H1 (cell line): ENCODE measurements around the gene FGGY. TPM values are rescaled to one million over a fixed set of nuclear protein-coding genes. Genes with fewer than 3 reads are reported as not detected.

Source experiments
- GABPA ChIP-seq: IDR thresholded peaks from 2 replicates; pipeline ENCODE4 v1.6.1; 2011; ENCODE audit warnings: mild to moderate bottlenecking, low read length, moderate library complexity, borderline replicate concordance; ENCODE audit not compliant: insufficient read depth
- JUN ChIP-seq: IDR thresholded peaks from 2 replicates; pipeline ENCODE4 v1.6.1; 2011; ENCODE audit warnings: low read depth, mild to moderate bottlenecking, improper control_type of control experiment, low read length
- TAF7 ChIP-seq: optimal IDR thresholded peaks from 2 replicates; pipeline ENCODE3; 2011; ENCODE audit warnings: low read depth, mild to moderate bottlenecking, inconsistent platforms, low read length, moderate library complexity, borderline replicate concordance
- polyA plus RNA-seq, 7 experiments: library from polyadenylated mRNA; depleted of rRNA in 3 of 7; stranded (reverse) in 5 of 7; unstranded in 2 of 7; fragments of >200 nt in 5 of 7; fragments of 200-250 nt in 2 of 7; gene quantifications; 1 replicate in 5 of 7; 2 replicates in 1 of 7; 4 replicates in 1 of 7; pipeline versions ENCODE4 v1.2.1 to v1.2.3, GENCODE V29; 2011 to 2013; ENCODE audit warnings: missing spikeins in 2 of 7, mixed read lengths in 2 of 7
- total RNA-seq: library from RNA; stranded (reverse); fragmentation: NEBNext Ultra II Directional; extraction: Animal tissue kit (Norgen Biotek cat#: 25700); gene quantifications from 2 replicates; pipeline ENCODE4 v1.2.1, GENCODE V29; 2021
- TF ChIP-seq, protein P1 (sequence below), 3 experiments: IDR thresholded peaks; 1 replicate in 2 of 3; 2 replicates in 1 of 3; pipeline versions ENCODE4 v1.5.1 to v1.6.1; 2011; ENCODE audit warnings: low read length in 3 of 3, mild to moderate bottlenecking in 3 of 3, inconsistent platforms in 2 of 3, low read depth in 1 of 3, moderate library complexity in 1 of 3; ENCODE audit not compliant: insufficient read depth in 1 of 3; ENCODE audit errors: control extremely low read depth in 1 of 3
- TF ChIP-seq, protein P2 (sequence below): IDR thresholded peaks from 2 replicates; pipeline ENCODE4 v1.6.1; 2012; ENCODE audit warnings: inconsistent platforms

The FGGY gene
- total and polyA plus RNA-seq, 2 of the 8 experiments (the other 6 are each of a cell fraction or from before 2014, with no cell fraction given): 10.3 to 12.5 TPM

DNA sequence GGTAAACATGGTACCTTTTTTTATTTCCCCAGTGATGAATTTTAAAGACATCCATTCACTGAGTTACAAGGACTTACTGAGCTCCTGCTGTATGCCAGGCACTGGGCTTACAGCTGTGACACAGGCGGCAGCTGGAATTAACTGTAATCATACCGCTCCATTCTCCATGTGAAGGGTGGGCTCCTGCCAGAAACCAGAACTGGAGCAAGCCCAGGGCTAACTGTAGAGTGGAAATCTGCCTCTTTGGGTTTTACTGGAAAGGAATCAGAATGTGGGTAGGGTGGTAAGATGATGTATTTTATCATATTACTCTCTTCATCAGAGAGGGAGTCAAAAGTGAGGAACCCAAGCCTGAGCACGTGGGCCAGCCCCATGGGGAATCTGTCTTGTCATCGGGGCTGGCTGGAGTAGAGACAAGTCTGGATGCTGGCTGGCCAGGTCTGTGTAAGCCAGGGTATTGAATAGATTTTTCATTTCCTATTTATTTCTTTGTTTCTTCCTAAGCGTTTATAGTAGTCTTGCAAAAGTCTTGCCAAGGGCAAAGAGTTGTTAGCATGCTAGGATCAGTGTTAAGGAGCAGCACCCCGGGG is 21.5 kb downstream of the FGGY start (continued):
- TF ChIP-seq, protein P1, sequence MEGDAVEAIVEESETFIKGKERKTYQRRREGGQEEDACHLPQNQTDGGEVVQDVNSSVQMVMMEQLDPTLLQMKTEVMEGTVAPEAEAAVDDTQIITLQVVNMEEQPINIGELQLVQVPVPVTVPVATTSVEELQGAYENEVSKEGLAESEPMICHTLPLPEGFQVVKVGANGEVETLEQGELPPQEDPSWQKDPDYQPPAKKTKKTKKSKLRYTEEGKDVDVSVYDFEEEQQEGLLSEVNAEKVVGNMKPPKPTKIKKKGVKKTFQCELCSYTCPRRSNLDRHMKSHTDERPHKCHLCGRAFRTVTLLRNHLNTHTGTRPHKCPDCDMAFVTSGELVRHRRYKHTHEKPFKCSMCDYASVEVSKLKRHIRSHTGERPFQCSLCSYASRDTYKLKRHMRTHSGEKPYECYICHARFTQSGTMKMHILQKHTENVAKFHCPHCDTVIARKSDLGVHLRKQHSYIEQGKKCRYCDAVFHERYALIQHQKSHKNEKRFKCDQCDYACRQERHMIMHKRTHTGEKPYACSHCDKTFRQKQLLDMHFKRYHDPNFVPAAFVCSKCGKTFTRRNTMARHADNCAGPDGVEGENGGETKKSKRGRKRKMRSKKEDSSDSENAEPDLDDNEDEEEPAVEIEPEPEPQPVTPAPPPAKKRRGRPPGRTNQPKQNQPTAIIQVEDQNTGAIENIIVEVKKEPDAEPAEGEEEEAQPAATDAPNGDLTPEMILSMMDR (IDR thresholded peaks at IDR 0.05; ENCODE audit: control extremely low read depth in 1 of 3, insufficient read depth in 1 of 3, low read depth in 1 of 3, low read length in 3 of 3): no peak
- TF ChIP-seq TAF7: no peak
- TF ChIP-seq JUN: no peak
- TF ChIP-seq, protein P2, sequence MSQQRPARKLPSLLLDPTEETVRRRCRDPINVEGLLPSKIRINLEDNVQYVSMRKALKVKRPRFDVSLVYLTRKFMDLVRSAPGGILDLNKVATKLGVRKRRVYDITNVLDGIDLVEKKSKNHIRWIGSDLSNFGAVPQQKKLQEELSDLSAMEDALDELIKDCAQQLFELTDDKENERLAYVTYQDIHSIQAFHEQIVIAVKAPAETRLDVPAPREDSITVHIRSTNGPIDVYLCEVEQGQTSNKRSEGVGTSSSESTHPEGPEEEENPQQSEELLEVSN: no peak
- no peak for TF ChIP-seq GABPA
